HCT116 (cell line): ENCODE measurements around the gene CRTC3.

Source experiments
- CEBPB ChIP-seq: IDR thresholded peaks from 2 replicates; pipeline ENCODE4 v1.6.1; 2012; ENCODE audit warnings: low read depth
- CTCF ChIP-seq, 3 experiments: fragments of 200-600 bp in 1 of 3; sonication (generic) in 1 of 3; IDR thresholded peaks in 2 of 3; conservative IDR thresholded peaks in 1 of 3; 2 replicates each; pipeline ENCODE4 v1.5.1; 2012 to 2017; ENCODE audit warnings: low read depth in 2 of 3, low read length in 2 of 3, antibody characterized with exemption in 1 of 3, borderline replicate concordance in 1 of 3, control low read depth in 1 of 3, mild to moderate bottlenecking in 1 of 3, mixed read lengths in 1 of 3, mixed run types in 1 of 3, moderate library complexity in 1 of 3; ENCODE audit not compliant: insufficient read depth in 1 of 3
- EZH2 ChIP-seq: fragments of 200-600 bp; sonication (generic); IDR thresholded peaks from 2 replicates; pipeline ENCODE4 v1.6.1; 2017; ENCODE audit warnings: antibody characterized with exemption, mixed run types
- EZH2phosphoT487 ChIP-seq: fragments of 200-600 bp; IDR thresholded peaks from 2 replicates; pipeline ENCODE4 v1.6.1; 2018; ENCODE audit warnings: antibody characterized with exemption, borderline replicate concordance
- MAX ChIP-seq: IDR thresholded peaks from 2 replicates; pipeline ENCODE4 v1.6.1; 2012
- POLR2AphosphoS5 ChIP-seq: IDR thresholded peaks from 2 replicates; pipeline ENCODE4 v1.6.1; 2011; ENCODE audit warnings: mild to moderate bottlenecking, low read depth, low read length, moderate library complexity
- SIN3A ChIP-seq: IDR thresholded peaks from 2 replicates; pipeline ENCODE4 v1.6.1; 2012; ENCODE audit warnings: low read depth
- TF ChIP-seq, protein P1 (sequence below): IDR thresholded peaks from 2 replicates; pipeline ENCODE4 v1.6.1; 2012; ENCODE audit warnings: low read depth

DNA sequence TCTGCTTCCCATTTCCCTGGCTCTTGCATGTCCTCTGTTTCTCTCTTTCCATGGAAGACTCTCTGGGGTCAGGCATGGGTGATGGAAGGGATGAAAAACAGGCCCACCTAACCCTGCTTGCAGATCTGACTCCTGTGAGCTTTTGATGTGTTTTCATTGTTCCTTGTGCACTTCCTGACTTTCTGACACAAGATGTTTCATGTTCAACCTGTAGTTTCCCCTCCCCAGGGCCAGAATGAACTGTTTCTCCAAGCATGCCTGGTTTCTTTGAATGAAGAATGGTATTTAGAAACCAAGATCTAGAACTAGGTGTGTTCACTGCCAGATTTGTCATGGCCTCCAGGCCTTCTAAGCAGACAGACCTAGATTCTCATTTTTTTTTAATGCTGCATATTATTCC, 36.1 kb upstream of the CRTC3 start:
- no peak for TF ChIP-seq CTCF (IDR thresholded peaks at IDR 0.05 in 2 of 3, conservative IDR thresholded peaks at IDR 0.05 in 1 of 3; ENCODE audit: borderline replicate concordance in 1 of 3, insufficient read depth in 1 of 3, low read depth in 2 of 3, low read length in 2 of 3)
- TF ChIP-seq, protein P1, sequence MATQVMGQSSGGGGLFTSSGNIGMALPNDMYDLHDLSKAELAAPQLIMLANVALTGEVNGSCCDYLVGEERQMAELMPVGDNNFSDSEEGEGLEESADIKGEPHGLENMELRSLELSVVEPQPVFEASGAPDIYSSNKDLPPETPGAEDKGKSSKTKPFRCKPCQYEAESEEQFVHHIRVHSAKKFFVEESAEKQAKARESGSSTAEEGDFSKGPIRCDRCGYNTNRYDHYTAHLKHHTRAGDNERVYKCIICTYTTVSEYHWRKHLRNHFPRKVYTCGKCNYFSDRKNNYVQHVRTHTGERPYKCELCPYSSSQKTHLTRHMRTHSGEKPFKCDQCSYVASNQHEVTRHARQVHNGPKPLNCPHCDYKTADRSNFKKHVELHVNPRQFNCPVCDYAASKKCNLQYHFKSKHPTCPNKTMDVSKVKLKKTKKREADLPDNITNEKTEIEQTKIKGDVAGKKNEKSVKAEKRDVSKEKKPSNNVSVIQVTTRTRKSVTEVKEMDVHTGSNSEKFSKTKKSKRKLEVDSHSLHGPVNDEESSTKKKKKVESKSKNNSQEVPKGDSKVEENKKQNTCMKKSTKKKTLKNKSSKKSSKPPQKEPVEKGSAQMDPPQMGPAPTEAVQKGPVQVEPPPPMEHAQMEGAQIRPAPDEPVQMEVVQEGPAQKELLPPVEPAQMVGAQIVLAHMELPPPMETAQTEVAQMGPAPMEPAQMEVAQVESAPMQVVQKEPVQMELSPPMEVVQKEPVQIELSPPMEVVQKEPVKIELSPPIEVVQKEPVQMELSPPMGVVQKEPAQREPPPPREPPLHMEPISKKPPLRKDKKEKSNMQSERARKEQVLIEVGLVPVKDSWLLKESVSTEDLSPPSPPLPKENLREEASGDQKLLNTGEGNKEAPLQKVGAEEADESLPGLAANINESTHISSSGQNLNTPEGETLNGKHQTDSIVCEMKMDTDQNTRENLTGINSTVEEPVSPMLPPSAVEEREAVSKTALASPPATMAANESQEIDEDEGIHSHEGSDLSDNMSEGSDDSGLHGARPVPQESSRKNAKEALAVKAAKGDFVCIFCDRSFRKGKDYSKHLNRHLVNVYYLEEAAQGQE, result no peak
- TF ChIP-seq EZH2, result no peak
- no peak for TF ChIP-seq POLR2AphosphoS5
- TF ChIP-seq CEBPB, result no peak
- no peak for TF ChIP-seq MAX
- no peak for TF ChIP-seq SIN3A
- no peak for TF ChIP-seq EZH2phosphoT487
